Keratinocyte (primary cell): Measurements from ENCODE around the gene SMO. TPM values are rescaled to one million over a fixed set of nuclear protein-coding genes. Genes with fewer than 3 reads are reported as not detected.
"Not testable (repeated sequence)": the region's sequence is repeated elsewhere in the genome, so short reads cannot be mapped to it uniquely, and the experiment has no call there.

ENCODE experiments used
- DNase-seq: peaks from one replicate; pipeline ENCODE4 v3.0.0-alpha.2; 2011; ENCODE audit warnings: low read depth, missing footprints, low spot score
- FAIRE-seq: peaks from 2 replicates; lab custom pipeline; 2011; peaks lifted over from hg19 to GRCh38; lab: Jason Lieb, UNC
- H2AFZ ChIP-seq: 2 replicates; pipeline ENCODE4 v1.6.0; 2012; ENCODE audit warnings: low read length, control low read depth, inconsistent platforms; ENCODE audit not compliant: control insufficient read depth
- H3K27ac ChIP-seq: 2 replicates; pipeline ENCODE4 v1.5.1; 2011; ENCODE audit warnings: low read length; ENCODE audit not compliant: control insufficient read depth, insufficient read depth
- H3K27me3 ChIP-seq: 3 replicates; pipeline ENCODE4 v1.6.0; 2011; ENCODE audit warnings: low read length; ENCODE audit not compliant: control insufficient read depth, insufficient read depth; ENCODE audit errors: extremely low read depth
- H3K36me3 ChIP-seq, 2 experiments: 2 replicates in 1 of 2; 3 replicates in 1 of 2; pipeline ENCODE4 v1.5.1; 2011; ENCODE audit warnings: low read length in 2 of 2, mild to moderate bottlenecking in 1 of 2; ENCODE audit not compliant: control insufficient read depth in 2 of 2, insufficient read depth in 2 of 2; ENCODE audit errors: extremely low read depth in 1 of 2
- H3K4me1 ChIP-seq: 3 replicates; pipeline ENCODE4 v1.5.1; 2011; ENCODE audit warnings: low read length; ENCODE audit not compliant: control insufficient read depth, insufficient read depth; ENCODE audit errors: extremely low read depth
- H3K4me2 ChIP-seq: 3 replicates; pipeline ENCODE4 v1.6.0; 2011; ENCODE audit warnings: low read depth, low read length; ENCODE audit not compliant: control insufficient read depth, insufficient read depth; ENCODE audit errors: extremely low read depth
- H3K4me3 ChIP-seq, 3 experiments: fragments of 200-600 bp in 1 of 3; sonication (generic) in 1 of 3; 2 replicates in 2 of 3; 3 replicates in 1 of 3; pipeline ENCODE4 v1.5.1; 2011 to 2016; ENCODE audit warnings: low read length in 3 of 3, mild to moderate bottlenecking in 3 of 3, control low read depth in 2 of 3, inconsistent platforms in 1 of 3, low read depth in 1 of 3, mixed read lengths in 1 of 3, mixed run types in 1 of 3, moderate library complexity in 1 of 3; ENCODE audit not compliant: control insufficient read depth in 2 of 3, insufficient read depth in 2 of 3; ENCODE audit errors: extremely low read depth in 1 of 3
- H3K79me2 ChIP-seq: 2 replicates; pipeline ENCODE4 v1.6.0; 2012; ENCODE audit warnings: low read length; ENCODE audit not compliant: control insufficient read depth, insufficient read depth
- H3K9ac ChIP-seq: 3 replicates; pipeline ENCODE4 v1.6.0; 2011; ENCODE audit warnings: low read length; ENCODE audit not compliant: control insufficient read depth, insufficient read depth; ENCODE audit errors: extremely low read depth
- H3K9me1 ChIP-seq: 3 replicates; pipeline ENCODE4 v1.6.0; 2011; ENCODE audit warnings: low read length; ENCODE audit not compliant: control insufficient read depth, insufficient read depth; ENCODE audit errors: extremely low read depth
- H3K9me3 ChIP-seq: 2 replicates; pipeline ENCODE4 v1.5.1; 2012; ENCODE audit warnings: low read depth, low read length; ENCODE audit not compliant: control insufficient read depth
- H4K20me1 ChIP-seq: 3 replicates; pipeline ENCODE4 v1.6.0; 2011; ENCODE audit warnings: low read length; ENCODE audit not compliant: control insufficient read depth, insufficient read depth; ENCODE audit errors: extremely low read depth
- EZH2 ChIP-seq: IDR thresholded peaks from one replicate; pipeline ENCODE4 v1.6.1; 2012; ENCODE audit warnings: inconsistent platforms, mild to moderate bottlenecking, low read length, moderate library complexity
- dilution Hi-C: fragments of 300-500 bp; cut with MboI; formaldehyde crosslinking; loops from one replicate; pipeline ENCODE4 v1.7.0; 2020; ENCODE audit warnings: low sequenced_read_pairs; ENCODE audit not compliant: extremely low pct_ligation_motif_present
- polyA plus RNA-seq, 5 experiments: library from polyadenylated mRNA; depleted of rRNA in 3 of 5; stranded (reverse) in 3 of 5; stranded (forward) in 1 of 5; unstranded in 1 of 5; fragments of >200 nt; gene quantifications; 1 replicate in 1 of 5; 2 replicates in 3 of 5; 3 replicates in 1 of 5; pipeline versions ENCODE4 v1.2.1 to v1.2.3, GENCODE V29; 2011 to 2012; ENCODE audit warnings: missing spikeins in 2 of 5, low read depth in 1 of 5, low replicate concordance in 1 of 5
- TF ChIP-seq, protein P1 (sequence below), 3 experiments: IDR thresholded peaks in 1 of 3; conservative IDR thresholded peaks in 1 of 3; optimal IDR thresholded peaks in 1 of 3; 2 replicates in 2 of 3; 3 replicates in 1 of 3; pipeline versions ENCODE3 to v1.5.1; 2011; ENCODE audit warnings: low read length in 3 of 3, mild to moderate bottlenecking in 3 of 3, moderate library complexity in 2 of 3, control low read depth in 1 of 3, inconsistent platforms in 1 of 3; ENCODE audit not compliant: insufficient read depth in 2 of 3; ENCODE audit errors: extremely low read depth in 1 of 3

SMO gene
- polyA plus RNA-seq, 1 donor (not counting 4 experiments of a cell fraction or from before 2014, with no cell fraction given): 3.9 TPM

DNA sequence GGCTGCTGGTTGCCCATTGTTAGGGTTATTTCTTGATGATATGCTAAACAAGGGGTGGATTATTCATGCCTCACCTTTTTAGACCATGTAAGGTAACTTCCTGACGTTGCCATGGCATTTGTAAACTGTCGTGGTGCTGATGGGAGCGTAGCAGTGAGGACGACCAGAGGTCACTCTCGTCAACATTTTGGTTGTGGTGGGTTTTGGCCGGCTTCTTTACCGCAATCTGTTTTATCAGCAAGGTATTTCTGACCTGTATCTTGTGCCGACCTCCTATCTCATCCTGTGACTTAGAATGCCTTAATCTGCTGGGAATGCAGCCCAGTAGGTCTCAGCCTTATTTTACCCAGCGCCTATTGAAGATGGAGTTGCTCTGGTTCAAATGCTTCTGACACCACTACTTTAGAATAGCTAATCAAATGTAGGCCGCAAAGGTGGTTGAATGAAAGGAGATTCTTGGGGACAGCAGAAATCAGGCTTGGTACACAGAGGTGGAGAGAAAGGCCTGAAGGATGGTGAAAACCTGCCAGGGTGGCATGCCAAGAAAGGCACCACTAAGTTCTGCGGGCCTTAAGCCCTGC is 17.9 kb upstream of the SMO start:
- FAIRE-seq: no peak
- no peaks in the 10 kb centered on the region for H3K79me2 ChIP-seq
- no peak overlapping the region for H3K4me3 ChIP-seq
- no peaks in the 10 kb centered on the region for H4K20me1 ChIP-seq
- no peaks in the 10 kb centered on the region for H3K36me3 ChIP-seq
- H3K9me3 ChIP-seq: no peaks in the 10 kb centered on the region
- dilution Hi-C loops: no loop called here
- H2AFZ ChIP-seq: no peak overlapping the region
- DNase-seq: no peak
- H3K4me2 ChIP-seq: no peak overlapping the region
- no peaks in the 10 kb centered on the region for H3K27me3 ChIP-seq
- no peak overlapping the region for H3K27ac ChIP-seq
- peaks cover 11% of the 10 kb centered on the region for H3K4me1 ChIP-seq
- no peak overlapping the region for H3K9ac ChIP-seq
- H3K9me1 ChIP-seq: no peaks in the 10 kb centered on the region
- no peak for TF ChIP-seq EZH2
- TF ChIP-seq, protein P1, sequence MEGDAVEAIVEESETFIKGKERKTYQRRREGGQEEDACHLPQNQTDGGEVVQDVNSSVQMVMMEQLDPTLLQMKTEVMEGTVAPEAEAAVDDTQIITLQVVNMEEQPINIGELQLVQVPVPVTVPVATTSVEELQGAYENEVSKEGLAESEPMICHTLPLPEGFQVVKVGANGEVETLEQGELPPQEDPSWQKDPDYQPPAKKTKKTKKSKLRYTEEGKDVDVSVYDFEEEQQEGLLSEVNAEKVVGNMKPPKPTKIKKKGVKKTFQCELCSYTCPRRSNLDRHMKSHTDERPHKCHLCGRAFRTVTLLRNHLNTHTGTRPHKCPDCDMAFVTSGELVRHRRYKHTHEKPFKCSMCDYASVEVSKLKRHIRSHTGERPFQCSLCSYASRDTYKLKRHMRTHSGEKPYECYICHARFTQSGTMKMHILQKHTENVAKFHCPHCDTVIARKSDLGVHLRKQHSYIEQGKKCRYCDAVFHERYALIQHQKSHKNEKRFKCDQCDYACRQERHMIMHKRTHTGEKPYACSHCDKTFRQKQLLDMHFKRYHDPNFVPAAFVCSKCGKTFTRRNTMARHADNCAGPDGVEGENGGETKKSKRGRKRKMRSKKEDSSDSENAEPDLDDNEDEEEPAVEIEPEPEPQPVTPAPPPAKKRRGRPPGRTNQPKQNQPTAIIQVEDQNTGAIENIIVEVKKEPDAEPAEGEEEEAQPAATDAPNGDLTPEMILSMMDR (optimal IDR thresholded peaks at IDR 0.05 in 1 of 3, IDR thresholded peaks at IDR 0.05 in 1 of 3, conservative IDR thresholded peaks at IDR 0.05 in 1 of 3; ENCODE audit: extremely low read depth in 1 of 3, insufficient read depth in 2 of 3, low read length in 3 of 3): no peak

DNA sequence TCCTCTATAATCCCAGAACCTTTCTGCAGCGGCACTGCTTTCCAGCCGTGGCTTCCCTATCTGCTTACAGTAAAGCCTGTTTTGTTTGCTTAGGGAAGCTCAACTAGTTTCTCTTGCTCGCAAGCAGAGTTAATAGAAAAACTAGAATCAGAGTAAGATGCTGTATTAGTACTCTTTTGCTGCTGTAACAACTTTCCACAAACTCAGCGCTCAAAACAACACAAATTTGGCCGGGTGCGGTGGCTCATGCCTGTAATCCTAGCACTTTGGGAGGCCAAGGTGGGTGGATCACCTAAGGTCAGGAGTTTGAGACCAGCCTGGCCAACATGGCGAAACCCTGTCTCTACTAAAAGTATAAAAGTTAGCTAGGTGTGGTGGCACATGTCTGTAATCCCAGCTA is 14.6 kb upstream of the SMO start:
- H3K27me3 ChIP-seq, dilution Hi-C loops, H2AFZ ChIP-seq, H3K9ac ChIP-seq, FAIRE-seq, H3K9me3 ChIP-seq, H3K27ac ChIP-seq, H3K4me2 ChIP-seq, H3K9me1 ChIP-seq, H3K36me3 ChIP-seq, H3K4me1 ChIP-seq, DNase-seq, H3K4me3 ChIP-seq, H4K20me1 ChIP-seq, H3K79me2 ChIP-seq: not testable (repeated sequence)
